ENCODE results near the gene POU2F2. TPM values are rescaled to one million over a fixed set of nuclear protein-coding genes. Genes with fewer than 3 reads are reported as not detected.

The POU2F2 gene
- polyA plus RNA-seq, 1 experiment, result 2.2 TPM

GRCh38 chr19:42131149-42132029 is 857 bp downstream of the POU2F2 start:
- Histone ChIP-seq H3K36me3 (ENCODE audit: control insufficient read depth, insufficient read depth, low read length) (no peaks in the 10 kb centered on the region), H3K4me3 (ENCODE audit: low read depth, low read length) (peak overlapping the region; percentile 50), H3K27me3 (ENCODE audit: control insufficient read depth, insufficient read depth, low read length) (no peaks in the 10 kb centered on the region; the same call in 1 of the 2 replicates)
- ChIA-PET POLR2A (no interaction called here), CTCF (interaction anchor here (0.5 to 4.8 kb wide), 13 partner anchors 10 to 200 kb away, joined by 3 to 89 read pairs (median 3); partner anchors contain the start of gene DEDD2)
- TF ChIP-seq, protein P1, sequence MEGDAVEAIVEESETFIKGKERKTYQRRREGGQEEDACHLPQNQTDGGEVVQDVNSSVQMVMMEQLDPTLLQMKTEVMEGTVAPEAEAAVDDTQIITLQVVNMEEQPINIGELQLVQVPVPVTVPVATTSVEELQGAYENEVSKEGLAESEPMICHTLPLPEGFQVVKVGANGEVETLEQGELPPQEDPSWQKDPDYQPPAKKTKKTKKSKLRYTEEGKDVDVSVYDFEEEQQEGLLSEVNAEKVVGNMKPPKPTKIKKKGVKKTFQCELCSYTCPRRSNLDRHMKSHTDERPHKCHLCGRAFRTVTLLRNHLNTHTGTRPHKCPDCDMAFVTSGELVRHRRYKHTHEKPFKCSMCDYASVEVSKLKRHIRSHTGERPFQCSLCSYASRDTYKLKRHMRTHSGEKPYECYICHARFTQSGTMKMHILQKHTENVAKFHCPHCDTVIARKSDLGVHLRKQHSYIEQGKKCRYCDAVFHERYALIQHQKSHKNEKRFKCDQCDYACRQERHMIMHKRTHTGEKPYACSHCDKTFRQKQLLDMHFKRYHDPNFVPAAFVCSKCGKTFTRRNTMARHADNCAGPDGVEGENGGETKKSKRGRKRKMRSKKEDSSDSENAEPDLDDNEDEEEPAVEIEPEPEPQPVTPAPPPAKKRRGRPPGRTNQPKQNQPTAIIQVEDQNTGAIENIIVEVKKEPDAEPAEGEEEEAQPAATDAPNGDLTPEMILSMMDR (IDR thresholded peaks at IDR 0.05; ENCODE audit: insufficient read depth, low read depth, low read length), result no peak
- DNase-seq (ENCODE audit: low read depth), result no peak

- ChIA-PET POLR2A (no interaction called here), CTCF (interaction anchor here (1.1 to 1.2 kb wide), 2 partner anchors 17 to 22 kb away, joined by 4 to 9 read pairs; no protein-coding TSS in a partner anchor)
- DNase-seq (ENCODE audit: low read depth), result no peak
- no peaks in the 10 kb centered on the region for H3K36me3 ChIP-seq (ENCODE audit: control insufficient read depth, insufficient read depth, low read length)
- H3K4me3 ChIP-seq (ENCODE audit: low read depth, low read length), result no peak overlapping the region
- no peaks in the 10 kb centered on the region for H3K27me3 ChIP-seq (ENCODE audit: control insufficient read depth, insufficient read depth, low read length)
- TF ChIP-seq, protein P1 (IDR thresholded peaks at IDR 0.05; ENCODE audit: insufficient read depth, low read depth, low read length), result no peak
These were observed 2.0 kb downstream of the POU2F2 start for GRCh38 chr19:42130254-42130573.

DNA sequence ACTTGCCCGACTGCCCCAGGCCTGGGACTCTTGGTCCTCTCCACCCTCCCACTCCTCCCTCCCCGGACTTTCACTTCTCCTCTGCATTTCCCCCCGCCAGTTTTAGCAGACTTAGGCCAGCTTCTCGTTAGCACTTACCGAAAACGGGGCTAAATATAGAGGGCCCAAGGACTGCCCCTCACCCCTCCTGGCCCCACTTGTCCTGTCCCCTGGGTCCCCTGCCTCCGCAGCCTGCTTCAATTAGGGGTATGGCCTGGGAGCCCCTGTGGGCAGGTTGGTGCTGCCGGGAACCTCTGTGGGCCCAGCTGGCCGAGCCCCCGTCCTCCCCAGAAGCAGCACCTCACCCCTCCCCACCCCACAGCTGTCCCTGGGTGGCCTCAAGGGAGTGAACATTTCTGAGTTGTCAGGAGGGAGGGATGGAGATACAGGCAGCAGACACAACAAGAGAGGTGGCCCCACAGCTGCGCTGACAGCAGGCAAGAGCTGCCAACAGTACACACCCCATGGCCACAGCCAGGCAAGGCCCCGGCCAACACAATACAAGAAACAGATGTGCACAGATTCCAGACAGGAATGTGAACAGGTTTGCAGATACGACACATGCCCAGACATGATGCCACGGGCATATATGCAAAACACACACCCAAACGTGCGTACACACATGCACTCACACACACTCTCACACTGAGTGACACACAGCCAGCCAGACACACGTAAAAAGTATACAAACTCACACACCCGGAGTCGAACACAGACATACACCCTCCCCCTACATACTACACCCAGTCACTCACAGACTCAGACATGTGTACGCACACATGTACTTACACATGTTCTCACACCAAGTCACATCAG is 2.6 kb downstream of the POU2F2 start:
- Histone ChIP-seq H3K4me3 (ENCODE audit: low read depth, low read length) (no peak overlapping the region), H3K36me3 (ENCODE audit: control insufficient read depth, insufficient read depth, low read length) (no peaks in the 10 kb centered on the region), H3K27me3 (ENCODE audit: control insufficient read depth, insufficient read depth, low read length) (no peaks in the 10 kb centered on the region)
- POLR2A ChIA-PET, result no interaction called here
- TF ChIP-seq, protein P1 (IDR thresholded peaks at IDR 0.05; ENCODE audit: insufficient read depth, low read depth, low read length), result no peak
- no peak for DNase-seq (ENCODE audit: low read depth)
- CTCF ChIA-PET, result interaction anchor here (1.1 to 2.1 kb wide), 4 partner anchors 17 to 54 kb away, joined by 4 to 9 read pairs (median 4); no protein-coding TSS in a partner anchor

- Histone ChIP-seq H3K4me3 (ENCODE audit: low read depth, low read length) (no peak overlapping the region), H3K36me3 (ENCODE audit: control insufficient read depth, insufficient read depth, low read length) (no peaks in the 10 kb centered on the region), H3K27me3 (ENCODE audit: control insufficient read depth, insufficient read depth, low read length) (no peaks in the 10 kb centered on the region)
- TF ChIP-seq, protein P1 (IDR thresholded peaks at IDR 0.05; ENCODE audit: insufficient read depth, low read depth, low read length), result no peak
- ChIA-PET POLR2A (no interaction called here), CTCF (interaction anchor here (1.3 kb wide), 1 partner anchor 18 kb away, joined by 8 read pairs; no protein-coding TSS in a partner anchor)
- no peak for DNase-seq (ENCODE audit: low read depth)
These were observed 5.7 kb downstream of the POU2F2 start for GRCh38 chr19:42126574-42126973.

GRCh38 chr19:42125536-42125935 is 6.7 kb downstream of the POU2F2 start:
- H3K36me3 ChIP-seq (ENCODE audit: control insufficient read depth, insufficient read depth, low read length), result no peaks in the 10 kb centered on the region
- H3K27me3 ChIP-seq (ENCODE audit: control insufficient read depth, insufficient read depth, low read length), result no peaks in the 10 kb centered on the region
- H3K4me3 ChIP-seq (ENCODE audit: low read depth, low read length), result no peak overlapping the region
- ChIA-PET POLR2A (no interaction called here), CTCF (interaction anchor here (0.8 to 4.5 kb wide), 5 partner anchors 12 to 171 kb away, joined by 3 to 34 read pairs (median 8); no protein-coding TSS in a partner anchor)
- TF ChIP-seq, protein P1 (IDR thresholded peaks at IDR 0.05; ENCODE audit: insufficient read depth, low read depth, low read length), result no peak
- no peak for DNase-seq (ENCODE audit: low read depth)

All from BJ (cell line).